ENCODE results near the gene ADRA2C.

Gene ADRA2C

GRCh38 chr4:3773552-3774001 lies 7.4 kb downstream of the ADRA2C start:
- FAIRE-seq (no peak), DNase-seq (ENCODE audit: insufficient read length, low spot score) (no peak)
- TF ChIP-seq SPI1 (IDR thresholded peaks at IDR 0.05; ENCODE audit: low read depth, low read length) (no peak), POLR2AphosphoS5 (IDR thresholded peaks at IDR 0.05; ENCODE audit: low read depth, low read length) (no peak), POLR2A (IDR thresholded peaks at IDR 0.05; ENCODE audit: low read depth, low read length) (no peak), POU2F2 (IDR thresholded peaks at IDR 0.05; ENCODE audit: low read depth, low read length) (no peak)

- no peak for FAIRE-seq
- TF ChIP-seq PAX5 (IDR thresholded peaks at IDR 0.05; ENCODE audit: insufficient read depth, low read length, severe bottlenecking) = no peak
- TF ChIP-seq POLR2AphosphoS5 (IDR thresholded peaks at IDR 0.05; ENCODE audit: low read depth, low read length) = no peak
- TF ChIP-seq POU2F2 (IDR thresholded peaks at IDR 0.05; ENCODE audit: low read depth, low read length) = no peak
- TF ChIP-seq POLR2A (IDR thresholded peaks at IDR 0.05; ENCODE audit: low read depth, low read length) = no peak
- no peak for TF ChIP-seq SPI1 (IDR thresholded peaks at IDR 0.05; ENCODE audit: low read depth, low read length)
- TF ChIP-seq TAF1 (IDR thresholded peaks at IDR 0.05; ENCODE audit: low read depth, low read length) = no peak
- DNase-seq (ENCODE audit: insufficient read length, low spot score) = no peak
Measured at GRCh38 chr4:3774253-3774883, 8.2 kb downstream of the ADRA2C start.

DNA sequence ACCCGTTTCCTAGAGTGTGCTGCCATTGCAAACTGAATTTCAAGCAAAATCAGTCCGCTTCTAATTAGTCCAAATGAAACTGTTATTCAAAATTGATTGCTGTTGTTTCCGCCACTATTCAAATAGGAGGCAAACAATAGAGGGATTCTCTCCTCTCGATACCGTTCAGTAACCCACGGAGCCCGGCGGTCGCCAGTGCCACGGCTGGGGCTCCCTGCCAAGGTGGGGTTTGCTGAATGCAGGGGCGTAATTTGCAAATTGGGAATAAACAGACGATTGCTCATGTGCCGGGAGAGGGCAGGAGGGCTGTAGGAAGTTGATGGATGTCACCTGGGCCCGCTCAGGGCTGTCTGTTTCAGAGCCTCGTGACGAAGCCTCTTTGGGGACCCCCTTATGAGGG lies 8.8 kb downstream of the ADRA2C start:
- DNase-seq (ENCODE audit: insufficient read length, low spot score) (no peak), FAIRE-seq (no peak)
- no peak for TF ChIP-seq POLR2AphosphoS5 (IDR thresholded peaks at IDR 0.05; ENCODE audit: low read depth, low read length)
- no peak for TF ChIP-seq PAX5 (IDR thresholded peaks at IDR 0.05; ENCODE audit: insufficient read depth, low read length, severe bottlenecking)
- no peak for TF ChIP-seq POLR2A (IDR thresholded peaks at IDR 0.05; ENCODE audit: low read depth, low read length)
- TF ChIP-seq TAF1 (IDR thresholded peaks at IDR 0.05; ENCODE audit: low read depth, low read length) = no peak
- TF ChIP-seq POU2F2 (IDR thresholded peaks at IDR 0.05; ENCODE audit: low read depth, low read length) = no peak
- TF ChIP-seq SPI1 (IDR thresholded peaks at IDR 0.05; ENCODE audit: low read depth, low read length) = no peak

DNA sequence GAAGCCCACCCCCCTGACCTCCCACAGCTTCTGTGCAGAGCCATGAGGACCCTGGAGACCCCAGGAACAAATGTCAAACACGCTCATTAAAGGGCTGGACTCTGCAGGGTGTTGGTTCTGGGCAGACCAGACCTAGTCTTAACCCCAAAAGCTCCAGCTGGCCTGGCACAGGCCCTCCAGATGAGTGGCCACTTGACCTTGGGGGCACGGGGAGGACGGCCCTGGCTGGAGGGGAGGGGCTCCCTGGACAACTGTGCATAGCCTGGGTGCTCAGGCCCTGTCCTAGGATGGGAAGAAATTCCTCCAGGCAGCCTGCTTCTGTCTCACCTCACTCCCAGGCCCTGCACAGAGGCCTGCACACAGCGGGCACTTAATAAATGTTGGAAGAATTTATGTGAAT lies 9.4 kb downstream of the ADRA2C start:
- TF ChIP-seq POLR2A (IDR thresholded peaks at IDR 0.05; ENCODE audit: low read depth, low read length) = no peak
- TF ChIP-seq TAF1 (IDR thresholded peaks at IDR 0.05; ENCODE audit: low read depth, low read length) = no peak
- TF ChIP-seq POLR2AphosphoS5 (IDR thresholded peaks at IDR 0.05; ENCODE audit: low read depth, low read length) = no peak
- TF ChIP-seq SPI1 (IDR thresholded peaks at IDR 0.05; ENCODE audit: low read depth, low read length) = no peak
- TF ChIP-seq PAX5 (IDR thresholded peaks at IDR 0.05; ENCODE audit: insufficient read depth, low read length, severe bottlenecking) = no peak
- TF ChIP-seq POU2F2 (IDR thresholded peaks at IDR 0.05; ENCODE audit: low read depth, low read length) = no peak
- FAIRE-seq = no peak
- DNase-seq (ENCODE audit: insufficient read length, low spot score) = no peak

DNA sequence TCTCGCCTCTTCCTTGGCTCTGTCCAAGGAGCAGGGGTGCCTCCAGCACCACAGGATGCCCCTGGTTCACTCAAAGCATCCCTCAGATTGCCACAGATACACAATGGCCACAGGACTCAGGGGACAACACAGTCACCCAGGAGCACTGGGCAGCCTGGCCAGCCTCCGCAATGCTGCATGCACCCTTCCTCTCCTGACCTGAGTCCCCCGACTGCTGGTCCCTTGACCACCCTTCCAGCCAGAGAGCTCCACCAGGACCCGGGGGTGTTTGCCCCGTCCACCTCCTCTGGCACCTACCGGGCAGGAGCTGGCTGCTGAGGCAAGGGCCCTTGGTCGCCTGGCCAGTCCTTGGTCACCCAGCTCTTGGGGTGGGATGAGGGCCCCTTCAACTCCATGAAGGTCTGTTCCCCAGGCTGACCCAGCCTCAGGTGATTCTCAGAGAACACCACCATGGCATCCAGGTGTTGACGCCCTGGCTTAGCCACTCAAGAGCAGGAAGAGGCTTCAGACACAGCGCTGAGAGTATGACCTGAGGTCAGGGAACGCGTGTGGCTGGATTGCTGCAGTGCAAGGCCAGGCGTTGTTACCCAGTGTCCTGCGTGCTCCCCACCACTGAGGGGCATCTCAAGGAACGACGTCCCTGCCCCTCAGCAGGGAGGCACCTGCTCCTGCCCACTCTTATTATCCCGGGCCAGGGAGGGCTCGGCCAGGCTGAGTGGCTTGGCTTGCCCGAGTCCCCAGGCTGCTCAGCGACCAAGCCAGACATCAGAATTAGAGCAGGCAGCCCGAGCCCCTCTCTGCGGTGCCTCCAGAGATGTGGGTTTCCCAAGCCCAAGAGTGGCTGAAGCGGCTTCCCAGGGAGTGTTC lies 10.2 kb downstream of the ADRA2C start:
- DNase-seq (ENCODE audit: insufficient read length, low spot score) (no peak), FAIRE-seq (no peak)
- TF ChIP-seq PAX5 (IDR thresholded peaks at IDR 0.05; ENCODE audit: insufficient read depth, low read length, severe bottlenecking) = no peak
- no peak for TF ChIP-seq POLR2AphosphoS5 (IDR thresholded peaks at IDR 0.05; ENCODE audit: low read depth, low read length)
- TF ChIP-seq POU2F2 (IDR thresholded peaks at IDR 0.05; ENCODE audit: low read depth, low read length) = no peak
- TF ChIP-seq SPI1 (IDR thresholded peaks at IDR 0.05; ENCODE audit: low read depth, low read length) = no peak
- TF ChIP-seq TAF1 (IDR thresholded peaks at IDR 0.05; ENCODE audit: low read depth, low read length) = no peak
- TF ChIP-seq POLR2A (IDR thresholded peaks at IDR 0.05; ENCODE audit: low read depth, low read length) = no peak

GRCh38 chr4:3777033-3777390 lies 10.8 kb downstream of the ADRA2C start:
- no peak for TF ChIP-seq SPI1 (IDR thresholded peaks at IDR 0.05; ENCODE audit: low read depth, low read length)
- DNase-seq (ENCODE audit: insufficient read length, low spot score) (no peak), FAIRE-seq (no peak)

- TF ChIP-seq POLR2AphosphoS5 (IDR thresholded peaks at IDR 0.05; ENCODE audit: low read depth, low read length) (no peak), SPI1 (IDR thresholded peaks at IDR 0.05; ENCODE audit: low read depth, low read length) (no peak), TAF1 (IDR thresholded peaks at IDR 0.05; ENCODE audit: low read depth, low read length) (no peak), POU2F2 (IDR thresholded peaks at IDR 0.05; ENCODE audit: low read depth, low read length) (no peak), PAX5 (IDR thresholded peaks at IDR 0.05; ENCODE audit: insufficient read depth, low read length, severe bottlenecking) (no peak), POLR2A (IDR thresholded peaks at IDR 0.05; ENCODE audit: low read depth, low read length) (no peak)
- FAIRE-seq (no peak), DNase-seq (ENCODE audit: insufficient read length, low spot score) (no peak)
Measured at GRCh38 chr4:3777669-3778068, 11.5 kb downstream of the ADRA2C start.

GRCh38 chr4:3779509-3779908 lies 13.3 kb downstream of the ADRA2C start:
- no peak for DNase-seq (ENCODE audit: insufficient read length, low spot score)
- no peak for FAIRE-seq
- TF ChIP-seq POLR2AphosphoS5 (IDR thresholded peaks at IDR 0.05; ENCODE audit: low read depth, low read length) = no peak
- TF ChIP-seq PAX5 (IDR thresholded peaks at IDR 0.05; ENCODE audit: insufficient read depth, low read length, severe bottlenecking) = no peak
- TF ChIP-seq TAF1 (IDR thresholded peaks at IDR 0.05; ENCODE audit: low read depth, low read length) = no peak
- no peak for TF ChIP-seq POU2F2 (IDR thresholded peaks at IDR 0.05; ENCODE audit: low read depth, low read length)
- TF ChIP-seq POLR2A (IDR thresholded peaks at IDR 0.05; ENCODE audit: low read depth, low read length) = no peak
- TF ChIP-seq SPI1 (IDR thresholded peaks at IDR 0.05; ENCODE audit: low read depth, low read length) = no peak

DNA sequence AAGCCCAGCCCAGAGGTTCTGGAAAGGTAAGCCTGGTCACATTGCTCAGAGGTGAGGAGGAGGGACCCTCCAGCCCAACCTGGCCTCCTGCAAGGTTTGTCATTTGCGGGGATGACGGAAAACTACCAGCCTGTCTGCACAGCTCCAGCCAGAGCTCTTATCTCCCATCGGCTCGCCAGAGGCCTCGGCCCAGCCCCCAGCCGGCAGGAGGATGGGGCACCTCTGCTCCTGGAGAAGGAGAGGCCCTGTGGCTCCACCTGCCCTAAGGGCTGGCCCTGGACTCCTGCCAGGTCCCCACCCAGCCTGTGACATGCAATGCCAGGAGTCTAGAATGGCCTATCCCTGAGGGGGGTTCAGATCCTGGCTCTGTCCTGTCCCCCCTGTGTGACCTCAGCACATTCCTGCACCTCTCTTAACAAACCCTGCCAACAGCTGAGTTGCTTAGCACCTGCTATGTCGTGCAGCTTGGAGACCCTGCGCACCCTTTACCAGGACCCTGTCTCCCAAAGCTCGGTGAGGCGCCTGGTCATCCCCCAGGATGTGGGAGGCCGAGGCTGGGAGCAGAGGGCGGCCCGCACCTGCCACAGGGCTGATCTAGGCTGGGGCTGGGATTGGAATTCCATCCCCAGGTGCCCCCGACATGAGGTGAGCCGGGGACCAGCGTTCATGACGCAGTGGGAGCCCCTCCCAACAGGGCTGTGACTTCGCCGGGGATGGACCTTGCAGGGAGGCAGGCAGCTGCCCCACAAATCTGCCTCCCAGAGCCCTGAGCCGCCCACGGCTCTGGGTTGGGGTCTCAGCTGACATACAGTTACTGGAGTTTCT lies 14.4 kb downstream of the ADRA2C start:
- TF ChIP-seq PAX5 (IDR thresholded peaks at IDR 0.05; ENCODE audit: insufficient read depth, low read length, severe bottlenecking) (no peak), TAF1 (IDR thresholded peaks at IDR 0.05; ENCODE audit: low read depth, low read length) (no peak), POLR2AphosphoS5 (IDR thresholded peaks at IDR 0.05; ENCODE audit: low read depth, low read length) (no peak), POU2F2 (IDR thresholded peaks at IDR 0.05; ENCODE audit: low read depth, low read length) (no peak), SPI1 (IDR thresholded peaks at IDR 0.05; ENCODE audit: low read depth, low read length) (no peak), POLR2A (IDR thresholded peaks at IDR 0.05; ENCODE audit: low read depth, low read length) (no peak)
- DNase-seq (ENCODE audit: insufficient read length, low spot score) (no peak), FAIRE-seq (no peak)
